ENCODE measurements around the gene KRTAP10-8.

Gene KRTAP10-8

DNA sequence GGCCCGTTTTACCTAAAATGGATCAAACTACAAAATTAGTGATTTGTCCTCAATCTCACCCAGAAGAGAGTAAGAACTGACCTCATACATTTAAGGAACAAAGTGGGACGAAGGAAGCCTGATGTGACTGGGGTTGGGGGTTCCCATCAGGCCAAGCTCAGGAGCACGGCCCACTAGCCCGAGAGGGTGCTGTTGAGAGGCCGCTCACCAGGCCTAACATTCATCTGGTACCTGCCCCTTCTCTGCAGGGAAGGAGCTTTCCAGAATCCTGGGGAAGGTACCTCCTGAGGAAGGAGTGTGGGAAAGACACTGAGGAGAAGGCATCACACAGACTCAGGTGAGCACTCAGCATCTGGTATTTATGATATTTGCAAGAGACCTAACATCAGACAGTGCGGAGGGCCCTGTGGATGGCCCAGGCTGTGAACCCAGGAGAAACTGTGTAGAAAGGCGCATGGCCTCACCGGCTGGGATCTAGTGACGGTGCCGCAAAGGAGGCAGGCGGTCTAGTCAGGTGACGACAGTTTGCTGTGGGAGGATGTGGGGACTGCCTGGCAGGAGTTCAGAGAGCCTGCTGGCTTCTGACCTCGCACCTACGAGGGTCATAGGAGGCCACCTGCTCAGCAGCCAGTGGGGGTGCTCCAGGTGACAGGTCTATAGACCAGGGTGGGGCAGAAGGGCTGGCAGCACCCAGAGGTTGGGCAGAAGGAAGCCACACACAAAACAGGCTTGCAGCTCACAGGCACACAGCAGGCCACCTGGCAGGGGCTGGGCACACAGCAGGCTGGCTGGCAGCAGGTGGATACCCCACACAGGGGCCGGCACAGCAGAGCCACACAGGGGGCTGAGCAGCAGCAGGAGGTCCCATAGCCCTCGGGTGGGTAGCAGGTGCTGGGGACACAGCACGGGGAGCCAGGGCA lies 42.0 kb downstream of the KRTAP10-8 start:
- Histone ChIP-seq H3K36me3 (no peaks in the 10 kb centered on the region), H3K9me3 (no peaks in the 10 kb centered on the region), H3K4me3 (ENCODE audit: low read depth, low read length) (no peak overlapping the region), H3K4me1 (no peaks in the 10 kb centered on the region), H3K27me3 (peaks cover 9% of the 10 kb centered on the region)
- no peak for TF ChIP-seq CTCF (IDR thresholded peaks at IDR 0.05; ENCODE audit: low read depth, low read length)
- DNase-seq = no peak

GRCh38 chr21:44654576-44655175 lies 42.8 kb downstream of the KRTAP10-8 start, which contains the start of gene KRTAP12-4:
KRTAP12-4 (minus strand) TSS chr21:44654659; CDS start chr21:44654614, 45 bp downstream.
- Histone ChIP-seq H3K4me1 (no peaks in the 10 kb centered on the region), H3K36me3 (no peaks in the 10 kb centered on the region), H3K27me3 (peaks cover 7% of the 10 kb centered on the region; the same call in 1 of the 2 replicates), H3K9me3 (no peaks in the 10 kb centered on the region), H3K4me3 (ENCODE audit: low read depth, low read length) (no peak within 1 kb of the TSS)
- TF ChIP-seq CTCF (IDR thresholded peaks at IDR 0.05; ENCODE audit: low read depth, low read length) = no peak
- no peak for DNase-seq

GRCh38 chr21:44656868-44657267 lies 45.0 kb downstream of the KRTAP10-8 start:
- Histone ChIP-seq H3K9me3 (no peaks in the 10 kb centered on the region), H3K4me3 (ENCODE audit: low read depth, low read length) (no peak overlapping the region), H3K36me3 (no peaks in the 10 kb centered on the region), H3K4me1 (no peaks in the 10 kb centered on the region), H3K27me3 (peaks cover 11% of the 10 kb centered on the region)
- TF ChIP-seq CTCF (IDR thresholded peaks at IDR 0.05; ENCODE audit: low read depth, low read length) = no peak
- no peak for DNase-seq

DNA sequence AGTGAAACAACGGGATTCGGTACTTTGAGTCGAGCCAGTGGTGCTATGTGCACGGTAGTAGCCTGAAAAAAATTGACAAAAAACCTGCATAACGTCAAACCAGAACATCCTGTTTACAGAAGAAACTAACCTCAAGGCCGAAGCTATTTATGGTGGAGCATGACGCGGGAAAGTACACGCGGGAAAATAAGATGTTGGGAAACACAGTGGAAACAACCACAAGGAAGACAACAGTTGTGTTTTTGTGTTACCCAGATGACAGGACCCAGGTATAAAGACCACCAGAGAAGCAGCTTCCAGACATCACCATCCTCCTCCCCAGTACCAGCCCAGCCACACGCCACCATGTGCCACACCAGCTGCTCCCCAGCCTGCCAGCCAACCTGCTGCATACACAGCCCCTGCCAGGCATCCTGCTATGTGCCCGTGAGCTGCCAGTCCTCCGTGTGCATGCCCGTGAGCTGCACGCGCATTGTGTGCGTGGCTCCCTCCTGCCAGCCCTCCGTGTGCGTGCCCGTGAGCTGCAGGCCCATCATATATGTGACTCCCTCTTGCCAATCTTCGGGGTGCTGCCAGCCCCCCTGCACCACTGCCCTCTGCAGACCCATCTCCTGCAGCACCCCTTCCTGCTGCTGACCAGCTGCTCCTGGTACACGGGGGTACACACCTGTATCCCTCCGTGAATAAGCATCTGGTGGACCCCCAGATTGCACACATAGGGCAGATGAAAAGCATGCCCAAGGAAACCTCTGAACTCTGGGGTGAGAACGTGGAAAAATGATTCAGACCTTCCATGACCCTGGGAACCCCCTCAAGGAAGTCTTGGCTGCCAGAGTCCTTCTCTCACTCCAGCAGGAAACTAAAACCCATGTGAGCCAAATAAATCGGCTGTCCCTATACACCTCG lies 46.0 kb downstream of the KRTAP10-8 start, which contains the start of gene KRTAP12-3:
KRTAP12-3 (plus strand) TSS at position 298 of the 906 bp plus-strand sequence; CDS start at position 346, 48 bp downstream.
- H3K4me1 ChIP-seq = no peaks in the 10 kb centered on the region
- TF ChIP-seq CTCF (IDR thresholded peaks at IDR 0.05; ENCODE audit: low read depth, low read length) = no peak

GRCh38 chr21:44658541-44658910 lies 46.6 kb downstream of the KRTAP10-8 start:
- Histone ChIP-seq H3K27me3 (peaks cover 11% of the 10 kb centered on the region; the same call in 1 of the 2 replicates), H3K9me3 (no peaks in the 10 kb centered on the region), H3K36me3 (no peaks in the 10 kb centered on the region), H3K4me3 (ENCODE audit: low read depth, low read length) (no peak overlapping the region), H3K4me1 (no peaks in the 10 kb centered on the region)
- DNase-seq = no peak
- no peak for TF ChIP-seq CTCF (IDR thresholded peaks at IDR 0.05; ENCODE audit: low read depth, low read length)

More for the DNA sequence above, 46.0 kb downstream of the KRTAP10-8 start, which contains the start of gene KRTAP12-3:
- no peak for DNase-seq
- Histone ChIP-seq H3K27me3 (peaks cover 11% of the 10 kb centered on the region; the same call in 1 of the 2 replicates), H3K4me3 (ENCODE audit: low read depth, low read length) (no peak within 1 kb of the TSS), H3K9me3 (no peaks in the 10 kb centered on the region), H3K36me3 (no peaks in the 10 kb centered on the region)

Data from BE2C (cell line).